Cardiac fibroblast (primary cell): ENCODE data around the gene SNAPC1.

ENCODE experiments used
- DNase-seq, 2 donors: peaks; one replicate each; pipeline versions ENCODE4 v3.0.0 to v3.0.0-alpha.2; 2010; ENCODE audit warnings: low read depth in 2 of 2
- H3K4me3 ChIP-seq, 2 donors: replicated peaks in 1 of 2; 1 replicate in 1 of 2; 2 replicates in 1 of 2; pipeline ENCODE4 v1.5.1; 2011; ENCODE audit warnings: low read depth in 2 of 2, low read length in 2 of 2, mild to moderate bottlenecking in 2 of 2, moderate library complexity in 1 of 2
- TF ChIP-seq, protein P1 (sequence below): IDR thresholded peaks from one replicate; pipeline ENCODE4 v1.5.1; 2011; ENCODE audit warnings: low read depth, mild to moderate bottlenecking, low read length, inconsistent platforms

The SNAPC1 gene

GRCh38 chr14:61720741-61721140, 41.5 kb upstream of the SNAPC1 start:
- TF ChIP-seq, protein P1, sequence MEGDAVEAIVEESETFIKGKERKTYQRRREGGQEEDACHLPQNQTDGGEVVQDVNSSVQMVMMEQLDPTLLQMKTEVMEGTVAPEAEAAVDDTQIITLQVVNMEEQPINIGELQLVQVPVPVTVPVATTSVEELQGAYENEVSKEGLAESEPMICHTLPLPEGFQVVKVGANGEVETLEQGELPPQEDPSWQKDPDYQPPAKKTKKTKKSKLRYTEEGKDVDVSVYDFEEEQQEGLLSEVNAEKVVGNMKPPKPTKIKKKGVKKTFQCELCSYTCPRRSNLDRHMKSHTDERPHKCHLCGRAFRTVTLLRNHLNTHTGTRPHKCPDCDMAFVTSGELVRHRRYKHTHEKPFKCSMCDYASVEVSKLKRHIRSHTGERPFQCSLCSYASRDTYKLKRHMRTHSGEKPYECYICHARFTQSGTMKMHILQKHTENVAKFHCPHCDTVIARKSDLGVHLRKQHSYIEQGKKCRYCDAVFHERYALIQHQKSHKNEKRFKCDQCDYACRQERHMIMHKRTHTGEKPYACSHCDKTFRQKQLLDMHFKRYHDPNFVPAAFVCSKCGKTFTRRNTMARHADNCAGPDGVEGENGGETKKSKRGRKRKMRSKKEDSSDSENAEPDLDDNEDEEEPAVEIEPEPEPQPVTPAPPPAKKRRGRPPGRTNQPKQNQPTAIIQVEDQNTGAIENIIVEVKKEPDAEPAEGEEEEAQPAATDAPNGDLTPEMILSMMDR, result no peak
- H3K4me3 ChIP-seq, result no peak overlapping the region
- DNase-seq, result no peak

DNA sequence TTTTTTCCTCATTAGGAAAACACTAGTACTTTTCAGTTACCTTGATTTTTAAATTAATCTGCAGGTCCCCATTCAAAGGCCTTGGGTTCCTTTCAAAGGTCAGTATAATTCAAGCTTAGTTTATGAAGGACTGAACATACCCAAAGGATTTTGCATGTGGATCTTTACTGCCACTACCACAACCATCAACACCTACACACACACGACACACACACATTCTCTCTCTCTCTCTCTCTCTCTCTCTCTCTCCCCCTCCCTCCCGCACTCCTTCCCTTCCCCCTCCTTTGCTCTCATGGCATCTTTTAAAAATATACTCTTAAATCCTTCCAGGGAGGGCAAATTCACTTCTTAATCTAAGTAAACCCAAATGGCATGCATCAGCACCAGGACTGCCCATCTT, 38.1 kb upstream of the SNAPC1 start:
- TF ChIP-seq, protein P1, result no peak
- H3K4me3 ChIP-seq, result no peak overlapping the region
- no peak for DNase-seq

GRCh38 chr14:61726778-61727658, 35.2 kb upstream of the SNAPC1 start:
- TF ChIP-seq, protein P1, result no peak
- H3K4me3 ChIP-seq, result no peak overlapping the region
- no peak for DNase-seq

DNA sequence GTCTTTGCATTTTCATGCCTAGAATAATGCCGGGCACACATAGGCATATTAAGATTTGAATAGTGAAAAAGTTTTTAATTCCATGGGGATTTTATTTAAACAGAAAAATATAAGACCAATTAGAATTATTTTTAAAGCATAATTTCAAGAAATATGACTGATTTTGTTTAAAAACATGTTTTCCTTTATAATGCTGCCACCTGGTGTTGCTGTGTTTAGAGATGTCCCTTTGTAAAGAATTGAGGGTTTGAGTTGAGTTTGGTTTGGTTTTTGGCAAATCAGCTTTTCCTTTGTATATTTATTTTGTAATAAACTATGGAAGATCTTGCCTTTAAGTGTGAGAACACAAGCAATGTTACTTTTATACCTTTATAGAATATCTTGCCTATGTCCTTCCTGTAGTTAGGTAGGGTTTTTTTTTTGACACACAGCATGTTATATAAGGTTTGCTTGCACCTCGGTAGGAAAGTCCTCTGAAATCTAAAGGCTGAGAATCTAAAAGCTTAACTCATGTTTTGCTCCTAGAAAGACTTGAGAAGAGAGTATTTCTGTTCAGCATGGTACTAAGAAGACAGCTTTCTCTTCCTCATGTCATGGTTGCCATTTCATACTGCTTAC, 31.4 kb upstream of the SNAPC1 start:
- TF ChIP-seq, protein P1, result no peak
- H3K4me3 ChIP-seq, result no peak overlapping the region
- DNase-seq, result no peak

DNA sequence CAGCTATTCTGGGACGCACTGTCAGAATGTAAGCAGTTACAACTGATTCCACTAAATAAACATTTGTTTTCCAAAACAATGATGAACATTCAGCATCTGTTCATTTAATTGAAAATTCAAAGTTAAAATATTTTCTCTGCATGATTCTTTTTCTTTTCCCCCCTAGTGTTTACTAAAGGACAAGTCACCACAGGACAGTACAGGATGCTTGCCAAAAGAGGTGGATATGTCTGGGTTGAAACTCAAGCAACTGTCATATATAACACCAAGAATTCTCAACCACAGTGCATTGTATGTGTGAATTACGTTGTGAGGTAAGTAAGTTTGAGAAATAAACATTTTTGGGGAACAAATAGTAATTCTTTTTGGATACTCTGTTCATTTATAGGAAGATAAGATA, 28.2 kb upstream of the SNAPC1 start:
- DNase-seq, result no peak
- TF ChIP-seq, protein P1, result no peak
- no peak overlapping the region for H3K4me3 ChIP-seq

- DNase-seq, result peak in 1 of 2 donors; percentile 68
- TF ChIP-seq, protein P1, result no peak
- H3K4me3 ChIP-seq, result no peak overlapping the region
These were observed 25.5 kb upstream of the SNAPC1 start for GRCh38 chr14:61736751-61737150.
